Caco-2 (cell line): Measurements from ENCODE around the gene DSCAM. TPM values are rescaled to one million over a fixed set of nuclear protein-coding genes. Genes with fewer than 3 reads are reported as not detected.

Experiments used
- BruUV-seq: library from RNA; stranded (reverse); fragments of 400-500 nt; replicated peaks from 2 replicates; lab custom pipeline; 2021; lab: Mats Ljungman, UMichigan
- CTCF ChIA-PET: fragments of 300-600 bp; sonication (Branson Sonifier 250); formaldehyde crosslinking; loops from one replicate; lab custom pipeline; 2022; ENCODE audit warnings: antibody characterized with exemption; lab: Charles Lee
- POLR2A ChIA-PET: fragments of 300-600 bp; sonication (Branson Sonifier 250); formaldehyde crosslinking; loops from one replicate; lab custom pipeline; 2022; ENCODE audit warnings: antibody characterized with exemption; lab: Charles Lee
- DNase-seq, 2 experiments: peaks; one replicate each; pipeline versions ENCODE4 v3.0.0 to v3.0.0-alpha.2; 2020 to 2022
- H3K27me3 ChIP-seq: replicated peaks from 2 replicates; pipeline ENCODE4 v1.6.0; 2011; ENCODE audit warnings: low read length; ENCODE audit not compliant: control insufficient read depth, insufficient read depth
- H3K36me3 ChIP-seq: 2 replicates; pipeline ENCODE4 v1.5.1; 2011; ENCODE audit warnings: low read length; ENCODE audit not compliant: control insufficient read depth, insufficient read depth
- H3K4me1 ChIP-seq: fragments of 250-450 bp; sonication (Bioruptor Pico); 2 replicates; pipeline ENCODE4 v1.5.1; 2020; ENCODE audit warnings: mild to moderate bottlenecking
- H3K4me3 ChIP-seq: 2 replicates; pipeline ENCODE4 v1.5.1; 2011; ENCODE audit warnings: low read depth, mild to moderate bottlenecking, control low read depth, low read length
- H3K9me3 ChIP-seq: fragments of 250-450 bp; sonication (Bioruptor Pico); 2 replicates; pipeline ENCODE4 v1.5.1; 2020; ENCODE audit warnings: mild to moderate bottlenecking, moderate library complexity
- H3K27ac Mint-ChIP-seq: one replicate; pipeline ENCODE4 v1.8.0; 2022; ENCODE audit warnings: mixed read lengths; ENCODE audit not compliant: unreplicated experiment
- H3K27me3 Mint-ChIP-seq: one replicate; pipeline ENCODE4 v1.8.0; 2022; ENCODE audit warnings: mixed read lengths; ENCODE audit not compliant: insufficient read depth, unreplicated experiment
- H3K36me3 Mint-ChIP-seq: one replicate; pipeline ENCODE4 v1.8.0; 2022; ENCODE audit warnings: mild to moderate bottlenecking, mixed read lengths; ENCODE audit not compliant: insufficient read depth, unreplicated experiment
- H3K4me1 Mint-ChIP-seq: one replicate; pipeline ENCODE4 v1.8.0; 2022; ENCODE audit warnings: low read depth, mixed read lengths; ENCODE audit not compliant: unreplicated experiment
- H3K4me3 Mint-ChIP-seq: one replicate; pipeline ENCODE4 v1.8.0; 2022; ENCODE audit warnings: mild to moderate bottlenecking, moderate library complexity, mixed read lengths; ENCODE audit not compliant: unreplicated experiment
- H3K9me3 Mint-ChIP-seq: one replicate; pipeline ENCODE4 v1.8.0; 2022; ENCODE audit warnings: mixed read lengths; ENCODE audit not compliant: unreplicated experiment
- intact Hi-C: fragments of 100-400 bp; cut with micrococcal nuclease; formaldehyde crosslinking; loops from one replicate; pipeline ENCODE4 v1.10.0; 2022; ENCODE audit not compliant: unreplicated experiment
- total RNA-seq: library from RNA; stranded (reverse); gene quantifications from 2 replicates; pipeline ENCODE4 v1.2.3, GENCODE V29; 2022
- TF ChIP-seq, protein P1 (sequence below), 2 experiments: fragments of 200-600 bp in 1 of 2; IDR thresholded peaks; 1 replicate in 1 of 2; 2 replicates in 1 of 2; pipeline versions ENCODE4 v1.5.1 to v1.8.0; 2011 to 2022; ENCODE audit warnings: antibody characterized with exemption in 1 of 2, control low read depth in 1 of 2, inconsistent platforms in 1 of 2, low read depth in 1 of 2, low read length in 1 of 2, mild to moderate bottlenecking in 1 of 2, moderate library complexity in 1 of 2; ENCODE audit not compliant: insufficient read depth in 1 of 2, severe bottlenecking in 1 of 2, unreplicated experiment in 1 of 2

The DSCAM gene
- total RNA-seq, 1 experiment from 2014 or later, result not detected

DNA sequence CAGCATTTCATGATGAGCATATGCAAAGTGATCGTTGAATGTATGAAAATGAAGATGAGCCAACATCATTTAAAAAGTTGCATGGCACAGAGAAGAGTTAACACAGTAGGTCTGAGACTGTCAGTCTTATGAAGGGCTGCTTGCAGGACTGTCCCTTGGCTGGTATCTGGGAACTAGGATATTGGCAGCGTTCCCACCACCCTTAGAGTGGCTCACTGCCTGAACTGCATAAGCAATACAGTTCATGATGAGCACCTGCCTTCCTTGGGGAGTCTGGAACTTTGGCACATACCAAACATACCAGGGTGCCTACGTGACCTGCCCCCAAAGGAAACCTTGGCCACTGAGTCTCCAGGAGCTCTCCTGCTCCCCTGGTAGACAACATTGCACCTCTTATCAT lies 161.8 kb downstream of the DSCAM start:
- BruUV-seq, result no TSS peak
- H3K9me3 Mint-ChIP-seq, result peaks cover 19% of the 10 kb centered on the region
- intact Hi-C loops, result no loop called here

DNA sequence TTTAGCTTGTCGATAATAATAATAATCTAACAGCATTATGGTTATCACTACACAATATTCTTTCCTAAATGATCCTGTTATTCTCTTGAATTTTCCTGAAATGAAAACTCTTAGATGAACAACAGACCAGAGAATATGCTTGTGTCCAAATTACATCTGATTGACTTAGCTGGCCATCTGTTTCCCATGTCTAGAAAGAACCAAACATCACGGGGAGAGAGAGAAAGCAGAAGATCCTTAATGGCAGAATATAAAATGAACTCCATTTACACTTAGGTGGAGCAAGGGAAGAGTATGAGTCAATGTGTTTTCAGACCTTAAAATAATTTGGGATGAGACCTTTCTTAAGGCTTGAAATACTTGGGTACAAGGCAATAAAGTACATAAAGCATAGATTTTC lies 162.2 kb downstream of the DSCAM start:
- intact Hi-C loops, result no loop called here
- no peaks in the 10 kb centered on the region for H3K9me3 ChIP-seq

More for the DNA sequence above, 161.8 kb downstream of the DSCAM start:
- TF ChIP-seq, protein P1, sequence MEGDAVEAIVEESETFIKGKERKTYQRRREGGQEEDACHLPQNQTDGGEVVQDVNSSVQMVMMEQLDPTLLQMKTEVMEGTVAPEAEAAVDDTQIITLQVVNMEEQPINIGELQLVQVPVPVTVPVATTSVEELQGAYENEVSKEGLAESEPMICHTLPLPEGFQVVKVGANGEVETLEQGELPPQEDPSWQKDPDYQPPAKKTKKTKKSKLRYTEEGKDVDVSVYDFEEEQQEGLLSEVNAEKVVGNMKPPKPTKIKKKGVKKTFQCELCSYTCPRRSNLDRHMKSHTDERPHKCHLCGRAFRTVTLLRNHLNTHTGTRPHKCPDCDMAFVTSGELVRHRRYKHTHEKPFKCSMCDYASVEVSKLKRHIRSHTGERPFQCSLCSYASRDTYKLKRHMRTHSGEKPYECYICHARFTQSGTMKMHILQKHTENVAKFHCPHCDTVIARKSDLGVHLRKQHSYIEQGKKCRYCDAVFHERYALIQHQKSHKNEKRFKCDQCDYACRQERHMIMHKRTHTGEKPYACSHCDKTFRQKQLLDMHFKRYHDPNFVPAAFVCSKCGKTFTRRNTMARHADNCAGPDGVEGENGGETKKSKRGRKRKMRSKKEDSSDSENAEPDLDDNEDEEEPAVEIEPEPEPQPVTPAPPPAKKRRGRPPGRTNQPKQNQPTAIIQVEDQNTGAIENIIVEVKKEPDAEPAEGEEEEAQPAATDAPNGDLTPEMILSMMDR (IDR thresholded peaks at IDR 0.05; ENCODE audit: insufficient read depth in 1 of 2, low read depth in 1 of 2, low read length in 1 of 2, severe bottlenecking in 1 of 2, unreplicated experiment in 1 of 2), result no peak
- no peak for DNase-seq
- Histone ChIP-seq H3K36me3 (no peaks in the 10 kb centered on the region), H3K9me3 (no peaks in the 10 kb centered on the region), H3K27me3 (no peaks in the 10 kb centered on the region), H3K4me3 (no peak overlapping the region), H3K4me1 (no peaks in the 10 kb centered on the region)
- H3K4me1 Mint-ChIP-seq, result no peaks in the 10 kb centered on the region
- H3K36me3 Mint-ChIP-seq, result no peaks in the 10 kb centered on the region
- H3K27me3 Mint-ChIP-seq, result peaks cover 22% of the 10 kb centered on the region
- ChIA-PET CTCF (no interaction called here), POLR2A (no interaction called here)
- H3K27ac Mint-ChIP-seq, result no peak overlapping the region
- no peak overlapping the region for H3K4me3 Mint-ChIP-seq

DNA sequence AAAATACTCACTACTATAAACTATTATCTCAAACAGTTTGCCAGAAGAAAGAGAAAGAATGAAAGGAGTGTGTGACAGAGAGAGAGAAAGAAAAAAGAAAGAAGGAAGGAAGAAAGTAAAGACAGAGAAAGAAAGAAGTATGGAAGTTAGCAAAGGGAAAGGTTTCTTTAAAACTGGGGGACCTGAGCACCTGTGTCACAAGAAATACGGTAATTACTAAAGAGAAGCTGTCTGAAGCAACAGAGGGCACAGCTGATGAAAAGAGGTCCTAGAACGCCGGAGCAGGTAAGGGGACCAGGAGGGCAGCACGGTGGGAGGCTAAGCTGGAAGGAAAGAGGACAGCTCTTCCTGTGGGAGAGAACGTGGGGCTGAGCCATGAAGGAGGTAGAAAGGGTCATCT lies 163.6 kb downstream of the DSCAM start:
- ChIA-PET CTCF (no interaction called here), POLR2A (no interaction called here)
- Histone ChIP-seq H3K27me3 (no peaks in the 10 kb centered on the region), H3K4me3 (no peak overlapping the region), H3K36me3 (no peaks in the 10 kb centered on the region), H3K4me1 (no peaks in the 10 kb centered on the region), H3K9me3 (no peaks in the 10 kb centered on the region)
- Mint-ChIP-seq H3K36me3 (no peaks in the 10 kb centered on the region), H3K27me3 (peaks cover 22% of the 10 kb centered on the region), H3K4me1 (no peaks in the 10 kb centered on the region), H3K9me3 (peaks cover 19% of the 10 kb centered on the region), H3K27ac (no peak overlapping the region), H3K4me3 (no peak overlapping the region)
- TF ChIP-seq, protein P1 (IDR thresholded peaks at IDR 0.05; ENCODE audit: insufficient read depth in 1 of 2, low read depth in 1 of 2, low read length in 1 of 2, severe bottlenecking in 1 of 2, unreplicated experiment in 1 of 2), result no peak
- DNase-seq, result no peak
- no TSS peak for BruUV-seq
- intact Hi-C loops, result no loop called here

More for the DNA sequence above, 162.2 kb downstream of the DSCAM start:
- TF ChIP-seq, protein P1 (IDR thresholded peaks at IDR 0.05; ENCODE audit: insufficient read depth in 1 of 2, low read depth in 1 of 2, low read length in 1 of 2, severe bottlenecking in 1 of 2, unreplicated experiment in 1 of 2), result no peak
- Mint-ChIP-seq H3K36me3 (no peaks in the 10 kb centered on the region), H3K4me1 (no peaks in the 10 kb centered on the region), H3K9me3 (peaks cover 19% of the 10 kb centered on the region), H3K27ac (no peak overlapping the region), H3K4me3 (no peak overlapping the region), H3K27me3 (peaks cover 22% of the 10 kb centered on the region)
- DNase-seq, result no peak
- Histone ChIP-seq H3K4me1 (no peaks in the 10 kb centered on the region), H3K36me3 (no peaks in the 10 kb centered on the region), H3K27me3 (no peaks in the 10 kb centered on the region), H3K4me3 (no peak overlapping the region)
- ChIA-PET CTCF (no interaction called here), POLR2A (no interaction called here)
- BruUV-seq, result no TSS peak
